KG1 (cell line): ENCODE measurements around the gene NAV3.

Source experiments
- DNase-seq: peaks from one replicate; lab custom pipeline; 2025; lab: John Stamatoyannopoulos, UW

NAV3 gene

GRCh38 chr12:77992760-77993159 lies 162.1 kb downstream of the NAV3 start:
- DNase-seq = no peak

- DNase-seq = no peak
Observed at GRCh38 chr12:77993658-77994057, 163.0 kb downstream of the NAV3 start.

GRCh38 chr12:77995436-77996167 lies 164.9 kb downstream of the NAV3 start:
- DNase-seq = no peak

DNA sequence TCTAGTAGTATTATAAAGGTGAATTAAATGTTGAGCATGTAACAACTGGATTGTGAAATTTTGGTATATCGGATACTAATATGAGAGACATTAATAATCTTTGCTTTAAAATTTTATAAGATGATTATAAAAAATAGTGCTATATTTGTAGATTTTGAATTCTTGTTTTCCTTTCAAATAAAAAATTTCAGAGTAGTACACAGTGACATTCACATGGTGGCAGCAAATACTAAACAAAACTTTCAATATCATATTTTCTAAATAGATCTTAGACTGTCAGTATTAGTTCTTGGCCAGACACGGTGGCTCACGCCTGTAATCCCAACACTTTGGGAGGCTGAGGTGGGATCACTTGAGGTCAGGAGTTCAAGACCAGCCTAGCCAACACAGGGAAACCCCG lies 166.0 kb downstream of the NAV3 start:
- DNase-seq = no peak

DNA sequence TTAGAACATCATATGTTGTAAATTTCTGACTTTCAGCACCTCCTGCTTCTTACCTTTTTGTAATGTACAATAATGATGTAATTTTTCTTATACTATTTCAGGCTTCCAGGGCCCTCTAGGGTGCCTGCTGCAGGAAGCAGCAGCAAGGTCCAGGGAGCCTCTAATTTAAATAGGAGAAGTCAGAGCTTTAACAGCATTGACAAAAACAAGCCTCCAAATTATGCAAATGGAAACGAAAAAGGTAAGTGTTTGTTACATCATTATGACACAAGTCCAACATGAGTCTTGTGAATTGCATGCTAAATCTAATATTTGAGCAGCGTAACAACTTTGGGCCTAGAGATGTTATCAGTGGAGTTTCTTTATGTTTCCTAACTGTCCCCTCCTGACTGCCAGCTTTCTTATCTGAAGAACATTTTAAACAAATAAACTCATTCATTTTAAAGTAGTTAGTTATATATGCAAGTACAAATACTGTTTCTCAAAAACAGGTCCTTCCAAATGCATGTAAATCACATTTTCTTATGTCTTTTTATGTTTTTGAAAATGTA lies 167.6 kb downstream of the NAV3 start:
- DNase-seq = no peak

DNA sequence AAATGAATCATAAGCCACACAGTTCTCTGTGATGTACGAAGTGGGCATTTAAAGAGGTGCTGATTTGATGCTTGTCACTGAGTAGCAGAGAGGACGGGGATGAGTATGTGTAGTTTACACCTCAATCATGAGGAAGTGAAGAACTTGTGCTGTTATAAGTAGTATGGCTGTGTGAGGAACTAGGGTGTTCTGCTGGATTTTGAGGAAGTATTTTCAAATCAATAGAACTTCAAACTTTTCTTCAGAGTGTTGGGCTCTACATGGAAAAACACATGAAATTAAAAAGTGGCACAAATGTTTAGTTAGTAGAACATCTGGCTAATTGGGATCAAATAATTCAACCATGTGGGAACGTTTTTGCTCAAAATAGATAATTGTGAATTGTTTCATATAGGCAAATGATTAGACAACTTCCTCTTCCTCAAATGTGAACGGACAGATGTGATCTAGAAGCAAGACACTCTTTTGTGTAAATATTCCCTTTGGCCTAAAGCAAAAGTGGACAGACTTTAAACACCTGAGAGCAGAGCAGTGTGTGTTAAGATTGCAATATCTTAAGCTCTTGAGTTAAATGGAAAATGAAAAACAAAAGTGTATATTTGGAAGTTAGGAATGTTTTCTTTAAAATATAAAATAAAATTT lies 168.5 kb downstream of the NAV3 start:
- DNase-seq = peak; percentile 9

DNA sequence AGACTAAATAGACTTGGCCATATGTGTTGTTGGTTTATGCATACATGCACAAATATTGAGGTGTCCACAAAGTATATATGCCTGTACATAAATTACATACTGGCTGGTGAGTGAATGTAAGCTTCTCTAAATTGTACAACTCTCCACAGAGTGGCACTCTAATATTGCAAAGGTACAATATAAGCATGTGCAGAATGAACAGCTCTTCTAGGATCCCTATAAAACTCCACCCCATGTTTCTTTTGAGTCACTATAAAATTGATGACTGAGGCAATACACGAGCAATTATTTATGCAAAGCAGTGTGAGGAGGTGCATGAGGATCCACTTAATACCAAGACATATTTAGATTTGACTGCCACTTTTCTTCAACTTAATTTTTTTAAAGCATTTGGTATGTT lies 172.2 kb downstream of the NAV3 start:
- DNase-seq = no peak

DNA sequence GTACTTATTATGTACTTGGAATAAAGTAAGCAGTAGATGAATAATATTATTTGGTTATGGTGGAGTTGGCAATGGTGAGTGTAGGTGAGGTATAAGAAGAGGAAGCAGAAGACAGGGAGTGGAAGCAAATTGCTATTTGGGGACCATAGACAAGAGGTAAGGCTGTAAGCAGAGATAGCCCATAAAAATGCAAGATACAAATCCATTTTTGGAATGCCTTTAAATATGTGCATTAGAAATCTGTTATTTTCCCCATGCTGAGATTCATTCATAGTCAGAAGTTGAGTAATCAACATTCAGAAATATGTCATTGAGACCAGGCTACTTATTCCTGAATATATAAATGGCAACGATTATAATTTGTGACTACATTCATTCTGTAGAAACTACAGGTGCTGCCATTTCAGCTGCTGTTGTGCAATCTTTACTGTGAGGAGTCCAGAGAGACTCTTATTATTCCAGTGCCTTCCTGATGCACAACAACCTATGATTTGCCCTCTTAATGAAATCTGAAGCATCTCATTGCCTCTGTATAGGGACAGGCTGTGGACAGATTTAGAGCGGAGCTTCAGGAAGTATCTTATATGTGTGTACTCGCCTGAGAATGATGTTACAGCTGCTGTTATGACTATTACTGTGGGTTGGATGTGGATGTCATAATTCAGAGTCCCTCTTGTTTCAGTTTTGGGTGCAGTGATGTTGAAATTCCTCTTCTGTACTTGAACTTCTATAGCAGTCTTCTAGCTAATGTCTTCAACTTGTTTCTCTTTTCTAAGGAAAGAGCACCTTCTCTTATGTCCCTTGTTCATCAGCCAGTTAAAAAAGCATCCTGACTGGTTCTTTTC lies 173.8 kb downstream of the NAV3 start:
- DNase-seq = no peak

GRCh38 chr12:78005094-78005492 lies 174.4 kb downstream of the NAV3 start:
- no peak for DNase-seq

GRCh38 chr12:78007173-78007572 lies 176.5 kb downstream of the NAV3 start:
- no peak for DNase-seq

DNA sequence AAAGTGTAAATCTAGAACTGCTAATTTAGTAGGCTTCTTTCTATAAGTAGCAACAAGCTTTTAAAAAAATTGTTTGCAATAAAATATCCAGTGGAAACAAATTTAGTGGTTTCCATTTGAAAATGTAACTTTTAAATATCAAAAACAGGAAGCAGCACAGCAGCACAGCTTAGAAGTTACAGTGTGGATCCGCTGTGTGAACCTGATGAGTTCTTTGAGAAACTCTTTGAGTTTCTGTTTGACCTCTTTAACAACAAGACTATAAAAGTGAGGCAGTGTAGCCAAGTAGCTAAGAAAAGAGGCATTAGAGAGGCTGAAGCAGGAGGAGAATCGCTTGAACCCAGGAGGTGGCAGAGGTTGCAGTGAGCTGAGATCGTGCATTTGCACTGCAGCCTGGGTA lies 178.3 kb downstream of the NAV3 start:
- no peak for DNase-seq

- DNase-seq = no peak
Observed at GRCh38 chr12:78018171-78018910, 187.6 kb downstream of the NAV3 start.

DNA sequence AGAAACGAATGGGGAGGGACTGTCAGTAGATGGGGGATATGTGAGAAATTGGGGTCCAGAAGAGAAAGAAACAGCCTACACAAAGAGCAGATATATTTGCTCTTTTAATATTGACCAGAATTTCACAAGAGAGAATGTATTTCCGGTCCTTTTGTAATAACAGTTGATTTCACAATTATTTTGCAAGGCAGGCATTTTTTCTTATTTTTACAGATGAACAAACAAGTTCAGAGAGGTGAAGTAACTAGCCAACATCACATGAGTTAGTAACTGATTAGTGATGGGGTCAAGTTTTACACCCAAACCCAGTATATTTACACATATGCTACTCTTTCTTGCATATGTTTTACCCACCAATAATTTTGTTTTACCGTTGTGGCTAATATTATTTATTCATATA lies 188.2 kb downstream of the NAV3 start:
- no peak for DNase-seq

DNA sequence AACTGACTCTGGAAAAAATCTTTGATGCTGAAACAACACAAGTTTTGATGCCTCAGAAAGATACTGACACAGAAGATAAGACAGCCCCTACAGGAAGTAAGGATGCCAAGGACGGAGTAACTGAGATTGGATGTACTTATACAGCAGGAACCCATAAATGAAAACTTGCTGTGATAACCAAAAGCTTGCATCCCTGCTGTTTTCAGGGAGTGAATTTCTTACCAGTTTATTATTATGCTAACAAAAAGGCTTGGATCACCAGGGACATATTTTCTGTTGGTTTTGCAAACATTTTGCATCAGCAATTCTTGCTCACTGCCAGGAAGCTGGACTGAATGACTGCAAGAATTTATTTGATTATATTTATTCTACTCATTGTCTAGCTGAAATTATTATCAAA lies 197.7 kb downstream of the NAV3 start:
- DNase-seq = no peak

DNA sequence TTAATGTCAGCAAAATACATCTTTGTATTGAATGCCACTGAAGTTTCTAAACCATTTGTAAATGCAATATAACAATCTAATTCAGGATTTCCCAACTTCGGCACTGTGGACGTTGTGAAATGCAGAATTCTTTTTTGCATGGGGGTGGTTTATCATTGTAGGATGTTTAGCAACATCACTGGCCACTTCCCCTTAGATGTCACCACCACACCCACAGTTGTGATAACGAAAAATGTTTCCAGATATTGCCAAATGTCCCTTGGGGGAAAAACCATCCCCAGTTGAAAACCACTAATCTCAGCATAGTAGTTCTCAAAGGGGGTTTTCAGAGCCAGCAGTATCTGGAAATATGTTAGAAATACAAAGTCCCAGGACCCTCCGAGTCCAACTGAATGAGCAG lies 203.3 kb downstream of the NAV3 start:
- no peak for DNase-seq

DNA sequence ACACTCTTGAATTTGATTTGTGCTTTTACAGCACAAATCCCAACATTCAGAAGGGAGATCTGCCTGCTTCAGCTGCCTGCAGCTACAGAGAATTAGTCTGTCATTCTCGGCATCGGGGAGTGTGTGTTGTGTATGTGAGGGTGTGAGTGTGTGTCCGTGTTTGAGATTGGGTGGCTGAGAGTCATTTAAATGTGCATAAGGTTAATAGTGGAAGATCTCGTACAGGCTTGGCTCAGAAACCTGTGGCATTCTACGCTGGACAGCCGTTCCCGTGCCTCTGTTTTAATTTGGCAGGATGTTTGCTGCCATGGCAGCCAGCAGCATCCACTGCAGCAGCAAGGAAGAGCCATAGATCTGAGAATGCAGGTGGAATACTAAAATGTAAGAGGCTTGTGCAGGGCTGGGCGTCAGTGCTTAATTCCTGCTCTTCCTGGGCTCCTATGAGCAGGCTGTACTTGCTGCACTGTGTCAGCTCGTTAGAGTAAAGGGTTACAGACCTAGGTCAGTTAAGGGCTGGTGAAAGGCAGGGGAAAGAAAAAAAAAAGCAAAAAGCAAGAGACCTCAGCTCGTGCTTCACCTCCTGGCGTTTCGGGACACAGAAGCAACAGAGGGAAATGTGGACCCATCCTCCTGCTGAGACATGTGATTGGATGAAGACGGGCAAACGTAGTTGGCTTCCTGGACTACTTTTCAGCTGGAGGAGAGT lies 205.4 kb downstream of the NAV3 start:
- no peak for DNase-seq

- DNase-seq = no peak
Observed at GRCh38 chr12:78036874-78037273, 206.2 kb downstream of the NAV3 start.

GRCh38 chr12:78037707-78038106 lies 207.0 kb downstream of the NAV3 start:
- DNase-seq = no peak

- no peak for DNase-seq
Observed at GRCh38 chr12:78038541-78038940, 207.8 kb downstream of the NAV3 start.

DNA sequence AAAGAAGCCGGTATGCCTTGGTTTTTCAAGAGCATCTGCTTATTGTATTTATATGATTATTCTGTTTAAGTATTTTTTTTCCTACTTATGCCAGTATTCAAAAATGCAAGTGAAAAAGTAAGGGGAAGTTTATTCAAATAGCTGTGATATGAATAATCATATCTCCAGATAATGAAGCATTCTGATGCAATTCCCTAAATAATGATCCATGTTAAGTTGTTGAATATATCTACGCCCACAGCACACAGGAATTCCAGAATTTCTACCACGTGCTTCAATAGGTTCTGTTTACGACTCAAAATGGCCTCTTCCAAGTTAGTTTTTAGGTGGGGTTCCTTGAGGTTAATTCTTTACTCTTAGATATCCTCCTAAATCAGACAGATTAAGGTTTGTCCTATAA lies 208.3 kb downstream of the NAV3 start:
- no peak for DNase-seq

DNA sequence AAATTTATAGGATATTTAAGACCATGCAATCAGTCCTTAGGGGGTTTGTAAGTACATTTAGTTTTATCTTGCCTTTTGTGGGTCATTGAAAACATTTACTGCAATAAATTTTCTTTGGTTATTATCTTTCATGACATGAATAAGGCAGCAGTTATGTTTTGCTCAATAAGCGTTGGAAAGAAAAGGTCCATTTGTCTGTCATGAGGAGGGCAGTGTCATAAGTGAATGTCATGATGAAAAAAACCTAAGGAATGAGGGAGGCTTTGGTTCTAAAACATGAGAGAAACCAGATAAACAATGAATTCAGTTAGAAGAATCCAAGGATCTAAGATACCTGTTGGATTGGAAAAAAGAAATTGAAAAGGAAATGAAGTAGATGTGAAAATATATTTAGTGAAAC lies 209.4 kb downstream of the NAV3 start:
- DNase-seq = no peak
